ENCODE data around the gene INAVA.

- TF ChIP-seq CTCF (IDR thresholded peaks at IDR 0.05; ENCODE audit: poor library complexity): no peak
- TF ChIP-seq EZH2phosphoT487 (IDR thresholded peaks at IDR 0.05; ENCODE audit: low read depth, severe bottlenecking, unreplicated experiment): no peak
Measured at GRCh38 chr1:200877839-200878551, 16.7 kb upstream of the INAVA start.
